WTC11 (cell line): ENCODE measurements around the gene PGBD5.

Experiments
- JUN ChIP-seq: sonication (generic); formaldehyde crosslinking; IDR thresholded peaks from 2 replicates; pipeline ENCODE4 v1.8.0; 2023; ENCODE audit warnings: mild to moderate bottlenecking, missing genetic modification reagents
- NR2C2 ChIP-seq: sonication (generic); formaldehyde crosslinking; IDR thresholded peaks from 2 replicates; pipeline ENCODE4 v1.8.0; 2022; ENCODE audit warnings: mild to moderate bottlenecking, missing genetic modification reagents
- NR3C1 ChIP-seq: sonication (generic); formaldehyde crosslinking; conservative IDR thresholded peaks from 2 replicates; pipeline ENCODE4 v1.8.1; 2023; ENCODE audit warnings: low read depth, mild to moderate bottlenecking, missing genetic modification reagents
- USF2 ChIP-seq: sonication (generic); formaldehyde crosslinking; IDR thresholded peaks from 2 replicates; pipeline ENCODE4 v1.8.1; 2023; ENCODE audit warnings: mild to moderate bottlenecking, missing genetic modification reagents, moderate library complexity
- ZNF232 ChIP-seq: sonication (generic); formaldehyde crosslinking; IDR thresholded peaks from 2 replicates; pipeline ENCODE4 v1.8.0; 2022; ENCODE audit warnings: mild to moderate bottlenecking, missing genetic modification reagents
- ZNF263 ChIP-seq: sonication (generic); formaldehyde crosslinking; IDR thresholded peaks from 2 replicates; pipeline ENCODE4 v1.8.1; 2022; ENCODE audit warnings: low read depth, mild to moderate bottlenecking, moderate library complexity, missing genetic modification reagents
- TF ChIP-seq, protein P1 (sequence below): fragments of 200-600 bp; IDR thresholded peaks from 2 replicates; pipeline ENCODE4 v1.8.0; 2022; ENCODE audit warnings: antibody characterized with exemption
- TF ChIP-seq, protein P2 (sequence below): sonication (generic); formaldehyde crosslinking; IDR thresholded peaks from 2 replicates; pipeline ENCODE4 v1.8.0; 2022; ENCODE audit warnings: mild to moderate bottlenecking, missing genetic modification reagents
- TF ChIP-seq, protein P3 (sequence below): sonication (generic); formaldehyde crosslinking; IDR thresholded peaks from 2 replicates; pipeline ENCODE4 v1.8.1; 2022; ENCODE audit warnings: low read depth, mild to moderate bottlenecking, moderate library complexity, missing genetic modification reagents, borderline replicate concordance
- TF ChIP-seq, protein P4 (sequence below): sonication (generic); formaldehyde crosslinking; IDR thresholded peaks from 2 replicates; pipeline ENCODE4 v1.8.1; 2023; ENCODE audit warnings: mild to moderate bottlenecking, missing genetic modification reagents

GRCh38 chr1:230366504-230366915 is 59.6 kb downstream of the PGBD5 start:
- no peak for TF ChIP-seq NR3C1 (CRISPR knock-in tag)
- TF ChIP-seq, protein P1, sequence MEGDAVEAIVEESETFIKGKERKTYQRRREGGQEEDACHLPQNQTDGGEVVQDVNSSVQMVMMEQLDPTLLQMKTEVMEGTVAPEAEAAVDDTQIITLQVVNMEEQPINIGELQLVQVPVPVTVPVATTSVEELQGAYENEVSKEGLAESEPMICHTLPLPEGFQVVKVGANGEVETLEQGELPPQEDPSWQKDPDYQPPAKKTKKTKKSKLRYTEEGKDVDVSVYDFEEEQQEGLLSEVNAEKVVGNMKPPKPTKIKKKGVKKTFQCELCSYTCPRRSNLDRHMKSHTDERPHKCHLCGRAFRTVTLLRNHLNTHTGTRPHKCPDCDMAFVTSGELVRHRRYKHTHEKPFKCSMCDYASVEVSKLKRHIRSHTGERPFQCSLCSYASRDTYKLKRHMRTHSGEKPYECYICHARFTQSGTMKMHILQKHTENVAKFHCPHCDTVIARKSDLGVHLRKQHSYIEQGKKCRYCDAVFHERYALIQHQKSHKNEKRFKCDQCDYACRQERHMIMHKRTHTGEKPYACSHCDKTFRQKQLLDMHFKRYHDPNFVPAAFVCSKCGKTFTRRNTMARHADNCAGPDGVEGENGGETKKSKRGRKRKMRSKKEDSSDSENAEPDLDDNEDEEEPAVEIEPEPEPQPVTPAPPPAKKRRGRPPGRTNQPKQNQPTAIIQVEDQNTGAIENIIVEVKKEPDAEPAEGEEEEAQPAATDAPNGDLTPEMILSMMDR, result no peak
- TF ChIP-seq, protein P2, sequence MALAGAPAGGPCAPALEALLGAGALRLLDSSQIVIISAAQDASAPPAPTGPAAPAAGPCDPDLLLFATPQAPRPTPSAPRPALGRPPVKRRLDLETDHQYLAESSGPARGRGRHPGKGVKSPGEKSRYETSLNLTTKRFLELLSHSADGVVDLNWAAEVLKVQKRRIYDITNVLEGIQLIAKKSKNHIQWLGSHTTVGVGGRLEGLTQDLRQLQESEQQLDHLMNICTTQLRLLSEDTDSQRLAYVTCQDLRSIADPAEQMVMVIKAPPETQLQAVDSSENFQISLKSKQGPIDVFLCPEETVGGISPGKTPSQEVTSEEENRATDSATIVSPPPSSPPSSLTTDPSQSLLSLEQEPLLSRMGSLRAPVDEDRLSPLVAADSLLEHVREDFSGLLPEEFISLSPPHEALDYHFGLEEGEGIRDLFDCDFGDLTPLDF, result no peak
- TF ChIP-seq ZNF232, result no peak
- TF ChIP-seq, protein P3, sequence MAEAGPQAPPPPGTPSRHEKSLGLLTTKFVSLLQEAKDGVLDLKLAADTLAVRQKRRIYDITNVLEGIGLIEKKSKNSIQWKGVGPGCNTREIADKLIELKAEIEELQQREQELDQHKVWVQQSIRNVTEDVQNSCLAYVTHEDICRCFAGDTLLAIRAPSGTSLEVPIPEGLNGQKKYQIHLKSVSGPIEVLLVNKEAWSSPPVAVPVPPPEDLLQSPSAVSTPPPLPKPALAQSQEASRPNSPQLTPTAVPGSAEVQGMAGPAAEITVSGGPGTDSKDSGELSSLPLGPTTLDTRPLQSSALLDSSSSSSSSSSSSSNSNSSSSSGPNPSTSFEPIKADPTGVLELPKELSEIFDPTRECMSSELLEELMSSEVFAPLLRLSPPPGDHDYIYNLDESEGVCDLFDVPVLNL (CRISPR knock-in tag), result no peak
- TF ChIP-seq USF2, result no peak
- no peak for TF ChIP-seq ZNF263 (CRISPR knock-in tag)
- no peak for TF ChIP-seq JUN (CRISPR knock-in tag)
- TF ChIP-seq, protein P4, sequence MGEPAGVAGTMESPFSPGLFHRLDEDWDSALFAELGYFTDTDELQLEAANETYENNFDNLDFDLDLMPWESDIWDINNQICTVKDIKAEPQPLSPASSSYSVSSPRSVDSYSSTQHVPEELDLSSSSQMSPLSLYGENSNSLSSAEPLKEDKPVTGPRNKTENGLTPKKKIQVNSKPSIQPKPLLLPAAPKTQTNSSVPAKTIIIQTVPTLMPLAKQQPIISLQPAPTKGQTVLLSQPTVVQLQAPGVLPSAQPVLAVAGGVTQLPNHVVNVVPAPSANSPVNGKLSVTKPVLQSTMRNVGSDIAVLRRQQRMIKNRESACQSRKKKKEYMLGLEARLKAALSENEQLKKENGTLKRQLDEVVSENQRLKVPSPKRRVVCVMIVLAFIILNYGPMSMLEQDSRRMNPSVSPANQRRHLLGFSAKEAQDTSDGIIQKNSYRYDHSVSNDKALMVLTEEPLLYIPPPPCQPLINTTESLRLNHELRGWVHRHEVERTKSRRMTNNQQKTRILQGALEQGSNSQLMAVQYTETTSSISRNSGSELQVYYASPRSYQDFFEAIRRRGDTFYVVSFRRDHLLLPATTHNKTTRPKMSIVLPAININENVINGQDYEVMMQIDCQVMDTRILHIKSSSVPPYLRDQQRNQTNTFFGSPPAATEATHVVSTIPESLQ (CRISPR knock-in tag), result no peak
- no peak for TF ChIP-seq NR2C2 (CRISPR knock-in tag)
